ENCODE measurements around the gene JPT1. TPM values are rescaled to one million over a fixed set of nuclear protein-coding genes. Genes with fewer than 3 reads are reported as not detected.

JPT1 gene
- total RNA-seq, 2 experiments from 2014 or later: 263 to 267 TPM

- ChIA-PET CTCF (interaction anchor here (1.0 to 1.5 kb wide), 2 partner anchors 17 to 142 kb away, joined by 3 to 6 read pairs; partner anchors contain the start of gene MRPL58), POLR2A (interaction anchor here (0.6 to 1.5 kb wide), 9 partner anchors 10 to 143 kb away, joined by 3 to 11 read pairs (median 6); partner anchors contain the start of genes MRPL58 and NT5C)
- no peak for DNase-seq
- H3K27ac Mint-ChIP-seq: peak overlapping the region; percentile 86
- H3K4me1 Mint-ChIP-seq (ENCODE audit: low read depth): peaks cover 31% of the 10 kb centered on the region
- H3K36me3 Mint-ChIP-seq: peaks cover 11% of the 10 kb centered on the region
- no peak overlapping the region for H3K4me3 Mint-ChIP-seq
- intact Hi-C loops (cut with micrococcal nuclease): loop anchor here (2.0 kb wide), 2 partner anchors 28 to 40 kb away; partner anchors contain the start of gene SUMO2
- H3K27me3 Mint-ChIP-seq: no peaks in the 10 kb centered on the region
- no peaks in the 10 kb centered on the region for H3K9me3 Mint-ChIP-seq
Observed at GRCh38 chr17:75155191-75155601, 884 bp upstream of the JPT1 start.

- H3K27me3 Mint-ChIP-seq: no peaks in the 10 kb centered on the region
- CTCF ChIA-PET: interaction anchor here (1.0 to 1.5 kb wide), 2 partner anchors 18 to 48 kb away, joined by 3 to 6 read pairs; no protein-coding TSS in a partner anchor
- no peaks in the 10 kb centered on the region for H3K9me3 Mint-ChIP-seq
- intact Hi-C loops (cut with micrococcal nuclease): loop anchor here (1.0 to 5.0 kb wide), 5 partner anchors 29 to 108 kb away; partner anchors contain the start of genes ATP5PD, GGA3, KCTD2 and MRPS7
- H3K36me3 Mint-ChIP-seq: peaks cover 11% of the 10 kb centered on the region
- peaks cover 34% of the 10 kb centered on the region for H3K4me1 Mint-ChIP-seq (ENCODE audit: low read depth)
- peak; percentile 51 for DNase-seq
- H3K4me3 Mint-ChIP-seq: peak overlapping the region; percentile 95
- peak overlapping the region; percentile 86 for H3K27ac Mint-ChIP-seq
- POLR2A ChIA-PET: interaction anchor here (1.0 to 1.5 kb wide), 6 partner anchors 8 to 142 kb away, joined by 3 to 11 read pairs (median 4); partner anchors contain the start of genes ARMC7, MIF4GD, MRPL58 and SLC16A5
Observed at GRCh38 chr17:75153780-75154194, 525 bp downstream of the JPT1 start.

- intact Hi-C loops (cut with micrococcal nuclease): loop anchor here (5.0 kb wide), 2 partner anchors 86 to 106 kb away; partner anchors contain the start of genes ATP5PD and KCTD2
- POLR2A ChIA-PET: interaction anchor here (1.1 kb wide), 1 partner anchor 22 kb away, joined by 7 read pairs; the partner anchor contains the start of gene NT5C
- H3K27ac Mint-ChIP-seq: peak overlapping the region; percentile 86
Observed at GRCh38 chr17:75152922-75153779, 1.2 kb downstream of the JPT1 start.

GRCh38 chr17:75152523-75152921 is 1.8 kb downstream of the JPT1 start:
- no peak for DNase-seq
- POLR2A ChIA-PET: interaction anchor here (1.1 kb wide), 1 partner anchor 22 kb away, joined by 7 read pairs; the partner anchor contains the start of gene NT5C
- Mint-ChIP-seq H3K9me3 (no peaks in the 10 kb centered on the region), H3K27me3 (no peaks in the 10 kb centered on the region), H3K27ac (peak overlapping the region; percentile 86), H3K4me1 (ENCODE audit: low read depth) (peaks cover 38% of the 10 kb centered on the region), H3K4me3 (peak overlapping the region; percentile 95), H3K36me3 (peaks cover 24% of the 10 kb centered on the region)
- intact Hi-C loops (cut with micrococcal nuclease): loop anchor here (5.0 kb wide), 2 partner anchors 85 to 105 kb away; partner anchors contain the start of genes ATP5PD and KCTD2
- CTCF ChIA-PET: no interaction called here

More at GRCh38 chr17:75152922-75153779, 1.2 kb downstream of the JPT1 start:
- Mint-ChIP-seq H3K4me3 (peak overlapping the region; percentile 95), H3K4me1 (ENCODE audit: low read depth) (peaks cover 38% of the 10 kb centered on the region), H3K27me3 (no peaks in the 10 kb centered on the region), H3K36me3 (peaks cover 17% of the 10 kb centered on the region), H3K9me3 (no peaks in the 10 kb centered on the region)
- CTCF ChIA-PET: no interaction called here
- peak; percentile 55 for DNase-seq

GRCh38 chr17:75151930-75152329 is 2.4 kb downstream of the JPT1 start:
- ChIA-PET CTCF (interaction anchor here (0.7 to 2.0 kb wide), 3 partner anchors 22 to 38 kb away, joined by 3 to 11 read pairs (median 3); no protein-coding TSS in a partner anchor), POLR2A (no interaction called here)
- H3K27me3 Mint-ChIP-seq: no peaks in the 10 kb centered on the region
- intact Hi-C loops (cut with micrococcal nuclease): loop anchor here (5.0 kb wide), 2 partner anchors 85 to 105 kb away; partner anchors contain the start of genes ATP5PD and KCTD2
- peak overlapping the region; percentile 95 for H3K4me3 Mint-ChIP-seq
- no peaks in the 10 kb centered on the region for H3K9me3 Mint-ChIP-seq
- H3K36me3 Mint-ChIP-seq: peaks cover 30% of the 10 kb centered on the region
- H3K4me1 Mint-ChIP-seq (ENCODE audit: low read depth): peaks cover 38% of the 10 kb centered on the region
- H3K27ac Mint-ChIP-seq: peak overlapping the region; percentile 86
- DNase-seq: no peak

GRCh38 chr17:75147878-75148546 is 6.3 kb downstream of the JPT1 start:
- intact Hi-C loops (cut with micrococcal nuclease): no loop called here
- Mint-ChIP-seq H3K4me1 (ENCODE audit: low read depth) (peaks cover 27% of the 10 kb centered on the region), H3K4me3 (no peak overlapping the region), H3K27ac (no peak overlapping the region), H3K9me3 (no peaks in the 10 kb centered on the region), H3K36me3 (peaks cover 44% of the 10 kb centered on the region), H3K27me3 (no peaks in the 10 kb centered on the region)
- POLR2A ChIA-PET: interaction anchor here (0.6 kb wide), 1 partner anchor 11 kb away, joined by 3 read pairs; no protein-coding TSS in a partner anchor
- CTCF ChIA-PET: interaction anchor here (0.8 to 3.0 kb wide), 5 partner anchors 17 to 54 kb away, joined by 3 to 17 read pairs (median 7); partner anchors contain the start of gene NT5C
- DNase-seq: no peak

- H3K9me3 Mint-ChIP-seq: no peaks in the 10 kb centered on the region
- H3K27ac Mint-ChIP-seq: no peak overlapping the region
- ChIA-PET POLR2A (interaction anchor here (0.6 to 1.7 kb wide), 2 partner anchors 8 to 103 kb away, joined by 3 to 11 read pairs; partner anchors contain the start of gene JPT1), CTCF (interaction anchor here (1.1 to 2.0 kb wide), 2 partner anchors 32 to 186 kb away, joined by 3 to 20 read pairs; no protein-coding TSS in a partner anchor)
- H3K36me3 Mint-ChIP-seq: peaks cover 42% of the 10 kb centered on the region
- peaks cover 14% of the 10 kb centered on the region for H3K4me1 Mint-ChIP-seq (ENCODE audit: low read depth)
- intact Hi-C loops (cut with micrococcal nuclease): no loop called here
- no peak overlapping the region for H3K4me3 Mint-ChIP-seq
- DNase-seq: no peak
- H3K27me3 Mint-ChIP-seq: no peaks in the 10 kb centered on the region
Observed at GRCh38 chr17:75146592-75146991, 7.7 kb downstream of the JPT1 start.

GRCh38 chr17:75144816-75145512 is 9.3 kb downstream of the JPT1 start:
- peaks cover 10% of the 10 kb centered on the region for H3K4me1 Mint-ChIP-seq (ENCODE audit: low read depth)
- no peaks in the 10 kb centered on the region for H3K9me3 Mint-ChIP-seq
- H3K36me3 Mint-ChIP-seq: peaks cover 47% of the 10 kb centered on the region
- no peak overlapping the region for H3K4me3 Mint-ChIP-seq
- POLR2A ChIA-PET: interaction anchor here (0.7 to 1.7 kb wide), 2 partner anchors 9 to 14 kb away, joined by 3 to 11 read pairs; partner anchors contain the start of gene JPT1
- DNase-seq: no peak
- no peaks in the 10 kb centered on the region for H3K27me3 Mint-ChIP-seq
- H3K27ac Mint-ChIP-seq: no peak overlapping the region
- intact Hi-C loops (cut with micrococcal nuclease): no loop called here
- CTCF ChIA-PET: interaction anchor here (0.6 to 2.0 kb wide), 6 partner anchors 14 to 494 kb away, joined by 4 to 20 read pairs (median 6); partner anchors contain the start of gene NT5C

- peaks cover 3% of the 10 kb centered on the region for H3K4me1 Mint-ChIP-seq (ENCODE audit: low read depth)
- H3K4me3 Mint-ChIP-seq: no peak overlapping the region
- H3K9me3 Mint-ChIP-seq: no peaks in the 10 kb centered on the region
- CTCF ChIA-PET: interaction anchor here (0.7 to 0.8 kb wide), 3 partner anchors 12 to 96 kb away, joined by 3 to 5 read pairs (median 4); no protein-coding TSS in a partner anchor
- intact Hi-C loops (cut with micrococcal nuclease): no loop called here
- H3K27me3 Mint-ChIP-seq: no peaks in the 10 kb centered on the region
- POLR2A ChIA-PET: interaction anchor here (0.5 to 1.7 kb wide), 3 partner anchors 11 to 137 kb away, joined by 3 to 4 read pairs (median 3); partner anchors contain the start of gene NT5C
- DNase-seq: no peak
- H3K36me3 Mint-ChIP-seq: peaks cover 38% of the 10 kb centered on the region
- H3K27ac Mint-ChIP-seq: no peak overlapping the region
Observed at GRCh38 chr17:75142236-75142971, 11.9 kb downstream of the JPT1 start.

GRCh38 chr17:75138519-75138918 is 15.8 kb downstream of the JPT1 start:
- ChIA-PET POLR2A (no interaction called here), CTCF (interaction anchor here (0.8 kb wide), 1 partner anchor 78 kb away, joined by 3 read pairs; no protein-coding TSS in a partner anchor)
- Mint-ChIP-seq H3K36me3 (peaks cover 24% of the 10 kb centered on the region), H3K9me3 (no peaks in the 10 kb centered on the region), H3K27me3 (no peaks in the 10 kb centered on the region), H3K27ac (no peak overlapping the region), H3K4me3 (no peak overlapping the region), H3K4me1 (ENCODE audit: low read depth) (peaks cover 6% of the 10 kb centered on the region)
- no peak for DNase-seq
- intact Hi-C loops (cut with micrococcal nuclease): no loop called here
